OCI-LY7 (cell line): Measurements from ENCODE around the gene SAMM50. TPM values are rescaled to one million over a fixed set of nuclear protein-coding genes. Genes with fewer than 3 reads are reported as not detected.

Experiments
- BruUV-seq: library from RNA; stranded (reverse); fragments of 400-500 nt; replicated peaks from 2 replicates; lab custom pipeline; 2021; lab: Mats Ljungman, UMichigan
- CTCF ChIA-PET: fragments of 300-600 bp; sonication (Branson Sonifier 250); formaldehyde crosslinking; loops from one replicate; lab custom pipeline; 2022; ENCODE audit warnings: antibody characterized with exemption; ENCODE audit not compliant: unreplicated experiment; lab: Charles Lee
- POLR2A ChIA-PET: fragments of 300-600 bp; sonication (Branson Sonifier 250); formaldehyde crosslinking; loops from one replicate; lab custom pipeline; 2022; ENCODE audit warnings: antibody characterized with exemption; lab: Charles Lee
- DNase-seq: peaks from one replicate; pipeline ENCODE4 v3.0.0-alpha.2; 2015; ENCODE audit warnings: low spot score
- H2AFZ ChIP-seq: fragments of 200-600 bp; sonication (generic), shearing (Covaris generic); 2 replicates; pipeline ENCODE4 v1.6.1; 2014; ENCODE audit warnings: mild to moderate bottlenecking, antibody characterized with exemption, low read length, moderate library complexity
- H3K27ac ChIP-seq: fragments of 200-600 bp; sonication (generic); 2 replicates; pipeline ENCODE4 v1.5.1; 2014; ENCODE audit warnings: mixed run types, low read depth, mild to moderate bottlenecking, moderate library complexity, low read length, inconsistent platforms; ENCODE audit not compliant: poor library complexity, severe bottlenecking
- H3K36me3 ChIP-seq: fragments of 200-600 bp; sonication (generic); 2 replicates; pipeline ENCODE4 v1.6.1; 2014; ENCODE audit warnings: mild to moderate bottlenecking, antibody characterized with exemption, low read length, moderate library complexity, mixed read lengths; ENCODE audit not compliant: insufficient read depth
- H3K4me1 ChIP-seq: fragments of 200-600 bp; sonication (generic); 2 replicates; pipeline ENCODE4 v1.5.1; 2014; ENCODE audit warnings: mild to moderate bottlenecking, low read length; ENCODE audit not compliant: insufficient read depth, poor library complexity, severe bottlenecking
- H3K4me2 ChIP-seq: fragments of 200-600 bp; sonication (generic); 2 replicates; pipeline ENCODE4 v1.6.1; 2014; ENCODE audit warnings: mild to moderate bottlenecking, low read length
- H3K4me3 ChIP-seq: fragments of 200-600 bp; sonication (generic); 2 replicates; pipeline ENCODE4 v1.5.1; 2014; ENCODE audit warnings: mild to moderate bottlenecking, low read depth, low read length; ENCODE audit not compliant: poor library complexity, severe bottlenecking
- H3K79me2 ChIP-seq: fragments of 200-600 bp; sonication (generic); 2 replicates; pipeline ENCODE4 v1.6.1; 2016; ENCODE audit warnings: low read depth, mild to moderate bottlenecking, low read length, moderate library complexity, mixed read lengths; ENCODE audit not compliant: insufficient read depth
- H3K9me2 ChIP-seq: fragments of 200-600 bp; sonication (generic); 2 replicates; pipeline ENCODE4 v1.6.1; 2016; ENCODE audit warnings: mild to moderate bottlenecking, low read length, mixed read lengths; ENCODE audit not compliant: insufficient read depth
- H3K9me3 ChIP-seq: fragments of 200-600 bp; sonication (generic); 2 replicates; pipeline ENCODE4 v1.6.1; 2014; ENCODE audit warnings: mild to moderate bottlenecking, mixed run types, low read length, mixed read lengths
- H4K20me1 ChIP-seq: fragments of 200-600 bp; sonication (generic); 2 replicates; pipeline ENCODE4 v1.6.1; 2014; ENCODE audit warnings: mild to moderate bottlenecking, antibody characterized with exemption, low read length, moderate library complexity, mixed read lengths; ENCODE audit not compliant: insufficient read depth
- EZH2phosphoT487 ChIP-seq: fragments of 200-600 bp; sonication (generic); IDR thresholded peaks from 2 replicates; pipeline ENCODE4 v1.6.1; 2018; ENCODE audit warnings: low read depth, borderline replicate concordance, mild to moderate bottlenecking, mixed run types, antibody characterized with exemption, low read length, moderate library complexity, mixed read lengths
- intact Hi-C: fragments of 100-400 bp; cut with micrococcal nuclease; formaldehyde crosslinking; loops from one replicate; pipeline ENCODE4 v1.10.0; 2022; ENCODE audit not compliant: unreplicated experiment
- total RNA-seq, 2 experiments: library from RNA; depleted of rRNA in 1 of 2; stranded (reverse); fragments of >200 nt in 1 of 2; shearing (Covaris generic) in 1 of 2; gene quantifications; 2 replicates each; pipeline ENCODE4 v1.2.3, GENCODE V29; 2014 to 2022
- TF ChIP-seq, protein P1 (sequence below): fragments of 200-600 bp; sonication (generic); conservative IDR thresholded peaks from 2 replicates; pipeline ENCODE4 v1.5.1; 2014; ENCODE audit warnings: mild to moderate bottlenecking, antibody characterized with exemption, low read length, moderate library complexity, mixed read lengths

SAMM50 gene
- total RNA-seq, 2 experiments from 2014 or later, result 34.6 to 72.9 TPM

DNA sequence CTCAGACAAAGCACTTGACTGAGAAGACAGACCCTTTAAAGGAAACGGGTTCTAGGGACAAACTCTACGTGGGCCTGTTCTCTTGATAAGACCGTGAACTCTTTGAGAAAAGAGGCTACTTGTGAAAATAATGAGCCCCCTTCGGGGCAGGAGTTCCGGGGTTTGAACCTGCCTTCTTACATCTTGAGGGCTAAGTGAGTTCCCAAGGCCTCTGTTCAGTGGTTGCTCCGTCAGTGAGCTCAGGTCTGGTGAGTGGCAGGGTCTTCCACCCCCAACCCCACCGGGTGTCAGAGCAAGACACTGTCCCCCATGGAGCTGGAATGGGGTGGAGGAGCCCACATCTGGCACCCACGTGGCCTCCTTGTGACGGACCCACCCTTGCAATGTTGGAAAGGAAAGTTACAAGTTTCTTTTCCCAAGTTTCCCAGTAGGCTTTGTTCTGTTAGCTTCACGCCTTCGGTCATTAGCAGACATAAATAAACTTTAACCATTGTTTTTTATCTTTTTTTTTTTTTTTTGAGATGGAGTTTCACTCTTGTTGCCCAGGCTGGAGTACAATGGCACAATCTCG lies 6.3 kb upstream of the SAMM50 start:
- H3K4me3 ChIP-seq, result no peak overlapping the region
- no peaks in the 10 kb centered on the region for H3K36me3 ChIP-seq
- H3K4me1 ChIP-seq, result peaks cover 2% of the 10 kb centered on the region
- POLR2A ChIA-PET, result no interaction called here
- intact Hi-C loops, result no loop called here
- no peak overlapping the region for H3K4me2 ChIP-seq
- CTCF ChIA-PET, result interaction anchor here (0.6 kb wide), 1 partner anchor 999 kb away, joined by 3 read pairs; no protein-coding TSS in a partner anchor
- no peak for DNase-seq
- H3K9me2 ChIP-seq, result no peaks in the 10 kb centered on the region
- TF ChIP-seq, protein P1, sequence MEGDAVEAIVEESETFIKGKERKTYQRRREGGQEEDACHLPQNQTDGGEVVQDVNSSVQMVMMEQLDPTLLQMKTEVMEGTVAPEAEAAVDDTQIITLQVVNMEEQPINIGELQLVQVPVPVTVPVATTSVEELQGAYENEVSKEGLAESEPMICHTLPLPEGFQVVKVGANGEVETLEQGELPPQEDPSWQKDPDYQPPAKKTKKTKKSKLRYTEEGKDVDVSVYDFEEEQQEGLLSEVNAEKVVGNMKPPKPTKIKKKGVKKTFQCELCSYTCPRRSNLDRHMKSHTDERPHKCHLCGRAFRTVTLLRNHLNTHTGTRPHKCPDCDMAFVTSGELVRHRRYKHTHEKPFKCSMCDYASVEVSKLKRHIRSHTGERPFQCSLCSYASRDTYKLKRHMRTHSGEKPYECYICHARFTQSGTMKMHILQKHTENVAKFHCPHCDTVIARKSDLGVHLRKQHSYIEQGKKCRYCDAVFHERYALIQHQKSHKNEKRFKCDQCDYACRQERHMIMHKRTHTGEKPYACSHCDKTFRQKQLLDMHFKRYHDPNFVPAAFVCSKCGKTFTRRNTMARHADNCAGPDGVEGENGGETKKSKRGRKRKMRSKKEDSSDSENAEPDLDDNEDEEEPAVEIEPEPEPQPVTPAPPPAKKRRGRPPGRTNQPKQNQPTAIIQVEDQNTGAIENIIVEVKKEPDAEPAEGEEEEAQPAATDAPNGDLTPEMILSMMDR, result no peak
- TF ChIP-seq EZH2phosphoT487, result no peak
- no peak overlapping the region for H2AFZ ChIP-seq
- no peak overlapping the region for H3K27ac ChIP-seq
- BruUV-seq, result no TSS peak
- H4K20me1 ChIP-seq, result no peaks in the 10 kb centered on the region
- peaks cover 5% of the 10 kb centered on the region; the same call in 1 of the 2 replicates for H3K79me2 ChIP-seq
- no peaks in the 10 kb centered on the region for H3K9me3 ChIP-seq

DNA sequence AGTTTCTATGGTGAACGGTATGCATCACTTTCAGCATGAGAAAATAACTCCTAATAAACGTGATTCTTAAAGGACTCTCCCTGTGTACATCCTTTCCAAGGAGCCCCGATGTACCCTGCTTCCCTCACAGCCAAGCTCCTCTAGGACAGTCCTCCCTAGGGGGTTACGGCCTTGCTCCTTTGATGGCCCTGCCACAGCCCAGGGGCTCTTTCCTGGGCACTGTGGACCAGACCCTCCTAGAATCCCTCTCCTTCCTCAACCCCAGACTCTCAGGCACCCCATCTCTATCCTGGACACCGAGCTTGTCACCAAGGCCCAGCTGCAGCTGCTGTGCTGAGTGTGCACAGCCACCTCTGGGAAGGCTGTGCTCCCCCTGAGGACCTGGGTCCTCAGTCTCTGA lies 3.9 kb upstream of the SAMM50 start:
- H4K20me1 ChIP-seq, result peaks cover 5% of the 10 kb centered on the region; the same call in 1 of the 2 replicates
- H2AFZ ChIP-seq, result no peak overlapping the region
- H3K36me3 ChIP-seq, result no peaks in the 10 kb centered on the region
- H3K4me3 ChIP-seq, result no peak overlapping the region
- BruUV-seq, result no TSS peak
- ChIA-PET POLR2A (no interaction called here), CTCF (no interaction called here)
- DNase-seq, result no peak
- H3K4me1 ChIP-seq, result peaks cover 10% of the 10 kb centered on the region
- H3K9me2 ChIP-seq, result no peaks in the 10 kb centered on the region
- H3K9me3 ChIP-seq, result no peaks in the 10 kb centered on the region
- H3K79me2 ChIP-seq, result peaks cover 26% of the 10 kb centered on the region
- H3K27ac ChIP-seq, result no peak overlapping the region
- intact Hi-C loops, result no loop called here
- TF ChIP-seq EZH2phosphoT487, result no peak
- TF ChIP-seq, protein P1, result no peak
- no peak overlapping the region for H3K4me2 ChIP-seq

DNA sequence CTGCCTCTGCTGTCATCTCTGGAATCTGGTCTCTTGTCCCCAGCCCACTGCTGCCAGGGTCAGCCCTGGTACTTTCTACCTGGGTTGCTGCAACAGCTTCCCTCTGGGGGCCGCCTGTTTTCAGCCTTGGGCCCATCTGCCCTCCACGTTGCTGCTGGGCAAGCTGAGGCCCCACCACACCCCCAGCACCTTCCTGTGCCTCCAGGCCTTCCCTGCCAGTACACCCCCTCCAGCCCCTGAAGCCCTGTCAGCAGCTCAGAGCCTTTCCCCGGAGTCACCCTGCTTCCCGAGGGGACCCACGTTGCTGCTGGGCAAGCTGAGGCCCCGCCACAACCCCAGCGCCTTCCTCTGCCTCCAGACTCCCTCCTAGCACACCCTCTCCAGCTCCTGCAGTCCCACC lies 3.3 kb upstream of the SAMM50 start:
- POLR2A ChIA-PET, result no interaction called here
- CTCF ChIA-PET, result no interaction called here

More for the DNA sequence above, 3.3 kb upstream of the SAMM50 start:
- Histone ChIP-seq H3K79me2 (peaks cover 32% of the 10 kb centered on the region), H4K20me1 (peaks cover 5% of the 10 kb centered on the region; the same call in 1 of the 2 replicates), H3K4me2 (no peak overlapping the region), H2AFZ (no peak overlapping the region), H3K9me2 (no peaks in the 10 kb centered on the region), H3K27ac (no peak overlapping the region), H3K4me1 (peaks cover 15% of the 10 kb centered on the region), H3K4me3 (no peak overlapping the region), H3K36me3 (no peaks in the 10 kb centered on the region), H3K9me3 (no peaks in the 10 kb centered on the region)
- DNase-seq, result no peak
- no peak for TF ChIP-seq EZH2phosphoT487
- TF ChIP-seq, protein P1, result no peak
- no TSS peak for BruUV-seq
- intact Hi-C loops, result no loop called here
